T-helper 17 cell (primary cell): Measurements from ENCODE around the gene SECTM1. TPM values are rescaled to one million over a fixed set of nuclear protein-coding genes. Genes with fewer than 3 reads are reported as not detected.
"Not testable (repeated sequence)": the region's sequence is repeated elsewhere in the genome, so short reads cannot be mapped to it uniquely, and the experiment has no call there.

ENCODE experiments used
- ATAC-seq: fragments of 150-1000 bp; cut with Tn5 transposase; 2 replicates; pipeline ENCODE4 v1.10.0; 2021; ENCODE audit warnings: mild to moderate bottlenecking, moderate library complexity
- DNase-seq, 3 donors: peaks; one replicate each; pipeline versions ENCODE4 v3.0.0 to v3.0.0-alpha.2; 2020 to 2021
- H3K9me3 ChIP-seq: one replicate; pipeline ENCODE4 v1.7.0; 2013; ENCODE audit warnings: low read length, mild to moderate bottlenecking; ENCODE audit not compliant: control insufficient read depth, poor library complexity, severe bottlenecking
- H3K27ac Mint-ChIP-seq: one replicate; pipeline ENCODE4 v1.8.0; 2022; ENCODE audit warnings: mild to moderate bottlenecking, moderate library complexity, mixed read lengths
- H3K27me3 Mint-ChIP-seq: one replicate; pipeline ENCODE4 v1.8.0; 2022; ENCODE audit warnings: mixed read lengths
- H3K36me3 Mint-ChIP-seq: one replicate; pipeline ENCODE4 v1.8.0; 2022; ENCODE audit warnings: low read depth, mixed read lengths
- H3K4me1 Mint-ChIP-seq: one replicate; pipeline ENCODE4 v1.8.0; 2022; ENCODE audit warnings: mild to moderate bottlenecking, mixed read lengths
- H3K4me3 Mint-ChIP-seq: one replicate; pipeline ENCODE4 v1.8.0; 2022; ENCODE audit warnings: mild to moderate bottlenecking, moderate library complexity, mixed read lengths
- total RNA-seq, 4 donors: library from RNA in 2 of 4; stranded (reverse) in 2 of 4; gene quantifications; one replicate each; pipeline ENCODE4 v1.2.3 and lab custom pipeline; 2022 to 2026

The SECTM1 gene
- total RNA-seq, 2 donors from 2014 or later = 4.4 to 6.0 TPM

- no peaks in the 10 kb centered on the region for H3K9me3 ChIP-seq
- peaks cover 47% of the 10 kb centered on the region for H3K27me3 Mint-ChIP-seq
- no peak overlapping the region for H3K27ac Mint-ChIP-seq
- no peak overlapping the region for H3K4me3 Mint-ChIP-seq
- peaks cover 2% of the 10 kb centered on the region for H3K36me3 Mint-ChIP-seq
- DNase-seq (peak in 1 of 3 donors; percentile 5), ATAC-seq (no peak)
- peaks cover 14% of the 10 kb centered on the region for H3K4me1 Mint-ChIP-seq
These were observed 40.4 kb upstream of the SECTM1 start for GRCh38 chr17:82373731-82374625.

DNA sequence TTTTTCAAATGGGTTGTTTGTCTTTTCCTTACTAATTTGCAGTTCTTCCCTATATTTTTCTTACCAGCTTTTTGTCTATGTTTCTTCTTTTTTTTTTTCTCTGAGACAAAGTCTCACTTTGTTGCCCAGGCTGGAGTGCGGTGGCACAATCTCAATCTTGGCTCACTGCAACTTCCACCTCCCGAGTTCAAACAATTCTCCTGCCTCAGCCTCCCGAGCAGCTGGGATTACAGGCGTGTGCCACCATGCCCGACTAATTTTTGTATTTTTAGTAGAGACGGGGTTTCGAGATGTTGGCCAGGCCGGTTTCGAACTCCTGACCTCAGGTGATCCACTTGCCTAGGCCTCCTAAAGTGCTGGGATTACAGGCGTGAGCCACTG, 39.5 kb upstream of the SECTM1 start:
- peak overlapping the region; percentile 75 for H3K4me3 Mint-ChIP-seq
- H3K4me1 Mint-ChIP-seq = peaks cover 13% of the 10 kb centered on the region
- not testable (repeated sequence) for ATAC-seq, H3K9me3 ChIP-seq, H3K27ac Mint-ChIP-seq, DNase-seq, H3K36me3 Mint-ChIP-seq
- H3K27me3 Mint-ChIP-seq = peaks cover 42% of the 10 kb centered on the region

DNA sequence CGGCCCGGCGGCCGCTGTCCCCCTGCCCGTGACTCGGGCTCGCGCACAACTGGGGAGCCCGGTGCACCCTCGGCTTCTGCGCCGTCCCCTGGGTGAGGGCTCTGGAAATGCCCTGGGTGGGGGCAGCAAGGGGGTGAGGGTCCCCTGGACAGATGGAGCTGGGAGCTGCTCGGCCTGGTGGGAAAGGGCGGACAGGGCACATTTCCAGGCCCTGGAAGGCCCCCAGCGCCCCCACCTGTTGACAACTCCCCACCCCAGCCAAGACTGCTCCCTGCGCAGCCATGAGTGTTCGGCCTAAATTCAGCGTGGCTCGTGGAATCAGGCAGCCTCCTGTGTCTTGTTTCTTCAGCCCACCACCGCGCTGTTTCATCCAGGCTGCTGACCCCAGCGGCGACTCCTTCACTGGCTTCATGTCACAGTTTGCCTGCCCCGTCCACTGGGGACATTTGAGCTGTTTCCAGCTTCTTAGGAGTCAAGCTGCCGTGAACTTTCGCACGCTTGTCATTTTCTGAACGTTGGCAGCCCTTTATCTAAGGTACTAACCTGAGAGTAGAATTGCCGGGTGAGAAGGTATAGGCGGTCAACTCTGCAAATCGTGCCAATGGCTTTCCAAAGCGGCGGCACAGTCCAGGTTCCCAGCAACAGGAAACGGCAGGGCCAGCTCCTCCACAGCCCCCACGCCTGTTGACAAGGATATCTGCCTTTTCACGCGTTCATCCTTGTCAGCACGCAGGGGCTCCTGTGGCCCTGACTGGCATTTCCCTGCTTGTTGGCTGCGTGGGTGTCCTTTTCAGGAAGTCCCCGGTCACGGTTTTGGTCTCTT, 38.9 kb upstream of the SECTM1 start:
- DNase-seq (peak in 1 of 3 donors; percentile 8), ATAC-seq (no peak)
- peaks cover 43% of the 10 kb centered on the region for H3K27me3 Mint-ChIP-seq
- H3K36me3 Mint-ChIP-seq = peaks cover 2% of the 10 kb centered on the region
- no peak overlapping the region for H3K27ac Mint-ChIP-seq
- H3K4me3 Mint-ChIP-seq = peak overlapping the region; percentile 68
- peaks cover 13% of the 10 kb centered on the region for H3K4me1 Mint-ChIP-seq
- H3K9me3 ChIP-seq = no peaks in the 10 kb centered on the region

- ATAC-seq = no peak
These were observed 38.0 kb upstream of the SECTM1 start, which contains the start of gene UTS2R for GRCh38 chr17:82371333-82372248. UTS2R (plus strand) TSS chr17:82371765; CDS start chr17:82374325, 2,560 bp downstream.

DNA sequence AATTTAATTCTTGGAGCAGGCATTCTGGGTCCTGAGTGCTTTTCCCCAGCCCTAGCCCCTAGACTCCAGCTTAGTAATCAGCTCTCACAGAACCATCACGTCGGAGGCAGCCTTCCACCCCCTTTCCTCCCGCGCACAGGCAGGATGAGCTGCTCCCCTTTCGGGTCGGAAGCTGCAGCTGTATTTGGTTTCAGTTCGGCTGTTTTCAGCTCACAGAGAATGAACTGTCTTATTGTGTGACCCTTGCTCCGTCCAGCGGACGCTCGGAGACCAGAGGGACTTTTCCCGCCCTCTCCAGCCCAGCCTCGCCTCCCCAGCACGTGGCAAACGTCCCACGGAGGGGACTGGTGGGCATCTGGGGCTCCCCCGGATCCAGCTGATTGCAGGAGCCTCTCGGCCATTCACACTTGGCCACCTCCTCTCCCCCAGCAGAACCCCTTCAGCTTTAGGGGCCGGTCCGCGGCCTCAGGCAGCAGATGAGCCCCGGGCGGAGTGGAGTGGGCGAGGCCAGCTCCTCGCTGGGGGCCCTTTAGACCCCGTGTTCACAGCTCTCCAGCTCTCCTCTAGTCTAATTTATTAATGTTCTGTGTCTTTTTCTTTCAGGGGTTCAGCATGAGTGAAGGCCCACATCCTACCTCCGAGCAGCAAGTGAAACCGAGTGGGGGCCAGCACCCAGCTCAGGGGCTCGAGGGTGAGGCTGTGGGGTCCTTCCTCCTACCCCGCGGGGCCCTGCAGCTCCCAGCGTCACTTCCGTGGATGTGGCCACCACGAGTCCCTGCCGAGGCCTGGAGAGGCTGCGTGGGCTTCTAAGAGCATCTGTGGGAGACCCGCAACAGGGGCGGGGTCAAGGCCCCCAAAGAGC, 37.1 kb upstream of the SECTM1 start:
- no peak for DNase-seq
- ATAC-seq = peak; percentile 41

More at GRCh38 chr17:82371333-82372248, 38.0 kb upstream of the SECTM1 start, which contains the start of gene UTS2R:
- no peaks in the 10 kb centered on the region for H3K9me3 ChIP-seq
- peaks cover 13% of the 10 kb centered on the region for H3K4me1 Mint-ChIP-seq
- peaks cover 2% of the 10 kb centered on the region for H3K36me3 Mint-ChIP-seq
- peaks cover 51% of the 10 kb centered on the region for H3K27me3 Mint-ChIP-seq
- DNase-seq = peak in 1 of 3 donors; percentile 8
- H3K4me3 Mint-ChIP-seq = peak within 1 kb of the TSS; percentile 88
- no peak within 1 kb of the TSS for H3K27ac Mint-ChIP-seq

DNA sequence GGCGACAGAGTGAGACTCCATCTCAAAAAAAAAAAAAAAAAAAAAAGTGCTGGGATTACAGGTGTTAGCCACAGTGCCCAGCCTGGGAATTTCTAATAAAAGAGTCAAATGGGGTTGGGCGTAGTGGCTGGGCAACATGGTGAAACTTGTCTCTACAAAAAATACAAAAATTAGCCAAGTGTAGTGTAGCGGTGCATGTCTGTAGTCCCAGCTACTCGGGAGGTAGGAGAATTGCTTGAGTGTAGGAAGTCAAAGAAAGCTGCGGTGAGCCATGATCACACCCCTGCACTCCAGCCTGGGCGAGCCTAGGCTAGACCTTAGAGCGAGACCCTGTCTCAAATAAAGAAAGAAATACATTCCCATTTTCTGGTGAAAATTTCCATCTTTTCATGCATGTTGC, 35.6 kb upstream of the SECTM1 start:
- DNase-seq (no peak), ATAC-seq (no peak)
- H3K27ac Mint-ChIP-seq = no peak overlapping the region
- peaks cover 2% of the 10 kb centered on the region for H3K36me3 Mint-ChIP-seq
- peaks cover 58% of the 10 kb centered on the region for H3K27me3 Mint-ChIP-seq
- H3K4me1 Mint-ChIP-seq = peaks cover 13% of the 10 kb centered on the region
- no peaks in the 10 kb centered on the region for H3K9me3 ChIP-seq
- H3K4me3 Mint-ChIP-seq = no peak overlapping the region

More for the DNA sequence above, 37.1 kb upstream of the SECTM1 start:
- Mint-ChIP-seq H3K27me3 (peaks cover 51% of the 10 kb centered on the region), H3K4me1 (peaks cover 13% of the 10 kb centered on the region), H3K36me3 (peaks cover 2% of the 10 kb centered on the region), H3K4me3 (peak overlapping the region; percentile 88), H3K27ac (no peak overlapping the region)
- H3K9me3 ChIP-seq = no peaks in the 10 kb centered on the region

DNA sequence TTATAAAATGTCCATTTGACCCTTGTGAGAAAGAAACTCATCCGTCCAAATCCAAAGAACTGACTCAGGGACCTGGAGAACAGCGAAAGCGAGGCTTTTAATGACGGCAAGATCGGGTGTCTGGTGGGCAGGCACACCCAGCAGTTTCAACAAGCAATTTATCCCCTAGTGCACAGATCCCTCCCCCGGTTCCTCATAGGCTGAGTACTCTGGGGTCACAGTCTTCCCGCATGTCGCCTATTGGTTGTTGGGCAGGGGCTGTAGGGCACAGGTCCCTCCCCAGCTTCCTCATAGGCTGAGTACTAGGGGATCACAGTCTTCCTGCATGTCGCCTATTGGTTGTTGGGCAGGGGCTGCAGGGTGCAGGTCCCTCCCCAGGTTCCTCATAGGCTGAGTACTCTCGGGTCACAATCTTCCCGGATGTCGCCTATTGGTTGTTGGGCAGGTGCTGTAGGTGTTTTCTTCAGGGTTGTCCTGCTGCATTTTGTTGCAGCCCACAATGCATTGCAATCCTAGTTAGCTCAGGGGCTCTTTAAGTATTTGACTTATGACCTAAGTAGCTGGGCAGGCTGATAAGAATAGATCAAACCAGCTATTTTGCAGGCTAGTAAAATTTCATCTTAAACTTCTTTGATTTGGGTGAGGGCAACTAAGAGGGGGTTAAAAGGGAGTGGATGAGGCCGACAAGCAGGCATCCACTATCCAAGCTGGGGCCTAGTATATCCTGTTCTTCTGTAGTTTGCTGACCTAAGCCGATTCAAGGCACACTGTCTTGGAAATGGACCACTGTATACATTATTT, 34.4 kb upstream of the SECTM1 start:
- no peak for ATAC-seq
- H3K36me3 Mint-ChIP-seq = peaks cover 2% of the 10 kb centered on the region
- H3K4me1 Mint-ChIP-seq = peaks cover 10% of the 10 kb centered on the region
- H3K9me3 ChIP-seq = no peaks in the 10 kb centered on the region
- no peak overlapping the region for H3K27ac Mint-ChIP-seq
- H3K4me3 Mint-ChIP-seq = no peak overlapping the region
- DNase-seq = no peak
- H3K27me3 Mint-ChIP-seq = peaks cover 49% of the 10 kb centered on the region

DNA sequence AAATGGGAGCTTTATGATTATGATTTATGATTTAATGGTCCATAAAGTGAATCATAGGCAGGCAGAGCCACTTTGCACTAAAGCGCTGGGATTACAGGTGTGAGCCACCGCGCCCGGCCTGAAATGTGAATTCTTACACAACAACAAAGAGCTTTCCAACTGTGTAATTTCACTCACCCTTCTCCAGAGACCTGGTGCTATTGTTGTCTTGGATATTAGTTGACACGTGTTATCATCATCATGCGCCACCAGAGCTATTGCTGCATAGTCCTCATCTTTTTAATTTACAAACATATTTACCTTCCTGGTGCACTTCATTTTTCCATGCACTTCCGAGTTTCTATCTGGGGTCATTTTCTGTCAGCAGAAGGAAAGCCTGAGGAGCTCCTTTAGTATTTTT, 33.2 kb upstream of the SECTM1 start:
- no peak for ATAC-seq
- DNase-seq = no peak
- H3K9me3 ChIP-seq = no peaks in the 10 kb centered on the region
- Mint-ChIP-seq H3K4me1 (peaks cover 6% of the 10 kb centered on the region), H3K36me3 (peaks cover 2% of the 10 kb centered on the region), H3K27ac (no peak overlapping the region), H3K4me3 (no peak overlapping the region), H3K27me3 (peaks cover 43% of the 10 kb centered on the region)

- H3K4me1 Mint-ChIP-seq = peaks cover 2% of the 10 kb centered on the region
These were observed 32.2 kb upstream of the SECTM1 start for GRCh38 chr17:82365606-82366295.

DNA sequence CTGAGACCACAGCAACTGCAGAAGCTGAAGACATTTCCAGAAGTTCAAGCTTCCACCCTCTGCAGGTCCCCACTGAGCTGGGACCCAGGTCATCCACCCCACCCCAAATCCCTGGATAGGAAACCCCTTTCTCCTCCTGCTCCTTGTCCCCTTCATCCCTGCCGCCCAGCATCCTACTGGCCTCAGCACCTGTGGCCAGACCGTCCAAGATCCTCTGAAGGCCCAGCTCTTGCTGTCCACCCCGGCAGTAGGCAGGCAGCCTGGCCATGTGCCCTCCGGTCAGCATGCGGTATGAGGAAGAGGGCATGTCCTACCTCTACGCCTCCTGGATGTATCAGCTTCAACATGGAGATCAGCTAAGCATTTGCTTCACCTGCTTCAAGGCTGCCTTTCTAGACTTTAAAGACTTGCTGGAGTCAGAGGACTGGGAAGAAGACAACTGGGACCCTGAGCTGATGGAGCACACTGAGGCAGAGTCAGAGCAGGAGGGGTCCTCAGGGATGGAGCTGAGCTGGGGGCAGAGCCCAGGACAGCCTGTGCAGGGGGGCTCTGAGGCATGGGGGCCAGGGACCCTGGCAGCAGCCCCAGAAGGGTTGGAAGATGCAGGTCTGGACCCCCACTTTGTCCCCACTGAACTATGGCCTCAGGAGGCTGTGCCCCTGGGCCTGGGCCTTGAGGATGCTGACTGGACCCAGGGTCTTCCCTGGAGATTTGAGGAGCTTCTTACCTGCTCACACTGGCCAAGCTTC, 28.5 kb upstream of the SECTM1 start:
- H3K27me3 Mint-ChIP-seq = peaks cover 31% of the 10 kb centered on the region
- H3K4me3 Mint-ChIP-seq = no peak overlapping the region
- H3K27ac Mint-ChIP-seq = no peak overlapping the region
- ATAC-seq (no peak), DNase-seq (no peak)
- no peaks in the 10 kb centered on the region for H3K9me3 ChIP-seq
- peaks cover 6% of the 10 kb centered on the region for H3K4me1 Mint-ChIP-seq
- peaks cover 8% of the 10 kb centered on the region for H3K36me3 Mint-ChIP-seq

More at GRCh38 chr17:82365606-82366295, 32.2 kb upstream of the SECTM1 start:
- no peak overlapping the region for H3K27ac Mint-ChIP-seq
- H3K27me3 Mint-ChIP-seq = peaks cover 38% of the 10 kb centered on the region
- H3K4me3 Mint-ChIP-seq = no peak overlapping the region
- ATAC-seq (no peak), DNase-seq (no peak)
- no peaks in the 10 kb centered on the region for H3K36me3 Mint-ChIP-seq
- H3K9me3 ChIP-seq = no peaks in the 10 kb centered on the region
